RPMI7951 (cell line): Measurements from ENCODE around the gene NCAM2. TPM values are rescaled to one million over a fixed set of nuclear protein-coding genes. Genes with fewer than 3 reads are reported as not detected.

ENCODE experiments used
- DNase-seq: peaks from one replicate; pipeline ENCODE4 v3.0.0-alpha.2; 2012; ENCODE audit warnings: low read depth
- total RNA-seq: library from RNA; depleted of rRNA; stranded (reverse); fragments of >200 nt; shearing (Covaris generic); gene quantifications from 2 replicates; pipeline ENCODE4 v1.2.3, GENCODE V29; 2014; rRNA removed

NCAM2 gene
- total RNA-seq, result 0.10 and 0.12 TPM in 2 replicates

GRCh38 chr21:20997636-20998455 lies at the start of gene NCAM2:
TSS of gene NCAM2 (plus strand) at chr21:20998409.
- peak; percentile 32 for DNase-seq

- DNase-seq, result no peak
Observed at GRCh38 chr21:20949884-20950283, 48.3 kb upstream of the NCAM2 start.

- DNase-seq, result no peak
Observed at GRCh38 chr21:20965816-20966215, 32.4 kb upstream of the NCAM2 start.

GRCh38 chr21:20968391-20968790 lies 29.8 kb upstream of the NCAM2 start:
- no peak for DNase-seq

- DNase-seq, result no peak
Observed at GRCh38 chr21:20970691-20971090, 27.5 kb upstream of the NCAM2 start.

- DNase-seq, result peak; percentile 10
Observed at GRCh38 chr21:20971296-20971921, 26.8 kb upstream of the NCAM2 start.

GRCh38 chr21:20994790-20995189 lies 3.4 kb upstream of the NCAM2 start:
- DNase-seq, result no peak

- DNase-seq, result no peak
Observed at GRCh38 chr21:20996421-20997310, 1.5 kb upstream of the NCAM2 start.

- DNase-seq, result no peak
Observed at GRCh38 chr21:20997311-20997635, 936 bp upstream of the NCAM2 start.

- no peak for DNase-seq
Observed at GRCh38 chr21:20998456-20998789, 214 bp downstream of the NCAM2 start.

- no peak for DNase-seq
Observed at GRCh38 chr21:20998886-20999285, 677 bp downstream of the NCAM2 start.

- DNase-seq, result peak; percentile 12
Observed at GRCh38 chr21:20999659-21000058, 1.4 kb downstream of the NCAM2 start.

- DNase-seq, result no peak
Observed at GRCh38 chr21:21000591-21001175, 2.5 kb downstream of the NCAM2 start.

- no peak for DNase-seq
Observed at GRCh38 chr21:21001591-21002100, 3.4 kb downstream of the NCAM2 start.

- DNase-seq, result no peak
Observed at GRCh38 chr21:21002153-21002552, 3.9 kb downstream of the NCAM2 start.

GRCh38 chr21:21003701-21004100 lies 5.5 kb downstream of the NCAM2 start:
- DNase-seq, result peak; percentile 18

- peak; percentile 7 for DNase-seq
Observed at GRCh38 chr21:21007606-21008005, 9.4 kb downstream of the NCAM2 start.

GRCh38 chr21:21010228-21010627 lies 12.0 kb downstream of the NCAM2 start:
- no peak for DNase-seq

GRCh38 chr21:21010698-21011097 lies 12.5 kb downstream of the NCAM2 start:
- no peak for DNase-seq

GRCh38 chr21:21018821-21019220 lies 20.6 kb downstream of the NCAM2 start:
- no peak for DNase-seq

- no peak for DNase-seq
Observed at GRCh38 chr21:21019681-21020080, 21.5 kb downstream of the NCAM2 start.

GRCh38 chr21:21025742-21026141 lies 27.5 kb downstream of the NCAM2 start:
- no peak for DNase-seq
